ENCODE measurements around the gene WDR74. TPM values are rescaled to one million over a fixed set of nuclear protein-coding genes. Genes with fewer than 3 reads are reported as not detected.
A peak's percentile ranks its signal among the peaks of the same experiment; 100 is the strongest.
"Not testable (repeated sequence)": the region's sequence is repeated elsewhere in the genome, so short reads cannot be mapped to it uniquely, and the experiment has no call there.

The WDR74 gene
- total RNA-seq, 1 donor = 34.0 TPM

GRCh38 chr11:62842171-62842741 lies 2.9 kb upstream of the WDR74 start:
- DNase-seq (ENCODE audit: insufficient read length, low spot score, missing footprints) = peak; percentile 48
- peak overlapping the region; percentile 67 for H3K4me3 ChIP-seq (ENCODE audit: insufficient read depth, low read length)
- H3K79me2 ChIP-seq (ENCODE audit: insufficient read depth, low read length) = peaks cover 20% of the 10 kb centered on the region
- peak overlapping the region; percentile 88 for H2AFZ ChIP-seq (ENCODE audit: low read length)
- H3K27ac ChIP-seq (ENCODE audit: low read depth, low read length) = peak overlapping the region; percentile 99
- peaks cover 23% of the 10 kb centered on the region for H3K4me1 ChIP-seq (ENCODE audit: insufficient read depth, low read length)
- H3K36me3 ChIP-seq (ENCODE audit: insufficient read depth, low read length) = peaks cover 5% of the 10 kb centered on the region
- peak overlapping the region; percentile 78 for H3K4me2 ChIP-seq (ENCODE audit: insufficient read depth, low read length)
- H4K20me1 ChIP-seq (ENCODE audit: insufficient read depth, low read length) = no peaks in the 10 kb centered on the region
- H3K27me3 ChIP-seq (ENCODE audit: insufficient read depth, low read length) = no peaks in the 10 kb centered on the region
- H3K9me3 ChIP-seq (ENCODE audit: low read depth, low read length) = no peaks in the 10 kb centered on the region
- TF ChIP-seq CTCF (IDR thresholded peaks at IDR 0.05; ENCODE audit: extremely low read depth, low read depth, low read length) = no peak

GRCh38 chr11:62841361-62842170 lies 2.2 kb upstream of the WDR74 start:
- Histone ChIP-seq H3K9me3 (ENCODE audit: low read depth, low read length) (no peaks in the 10 kb centered on the region), H3K36me3 (ENCODE audit: insufficient read depth, low read length) (peaks cover 5% of the 10 kb centered on the region), H3K4me1 (ENCODE audit: insufficient read depth, low read length) (peaks cover 23% of the 10 kb centered on the region), H3K27me3 (ENCODE audit: insufficient read depth, low read length) (no peaks in the 10 kb centered on the region), H4K20me1 (ENCODE audit: insufficient read depth, low read length) (no peaks in the 10 kb centered on the region), H3K4me3 (ENCODE audit: insufficient read depth, low read length) (peak overlapping the region; percentile 67), H3K27ac (ENCODE audit: low read depth, low read length) (peak overlapping the region; percentile 99), H3K4me2 (ENCODE audit: insufficient read depth, low read length) (peak overlapping the region; percentile 78), H2AFZ (ENCODE audit: low read length) (peak overlapping the region; percentile 88), H3K79me2 (ENCODE audit: insufficient read depth, low read length) (peaks cover 24% of the 10 kb centered on the region)
- DNase-seq (ENCODE audit: insufficient read length, low spot score, missing footprints) = peak; percentile 93
- TF ChIP-seq CTCF (IDR thresholded peaks at IDR 0.05; ENCODE audit: extremely low read depth, low read depth, low read length) = no peak

GRCh38 chr11:62840721-62841360 lies 1.5 kb upstream of the WDR74 start:
- Histone ChIP-seq H3K4me2 (ENCODE audit: insufficient read depth, low read length) (peak overlapping the region; percentile 89), H3K79me2 (ENCODE audit: insufficient read depth, low read length) (peaks cover 31% of the 10 kb centered on the region), H3K4me1 (ENCODE audit: insufficient read depth, low read length) (peaks cover 23% of the 10 kb centered on the region), H3K4me3 (ENCODE audit: insufficient read depth, low read length) (peak overlapping the region; percentile 95), H3K27ac (ENCODE audit: low read depth, low read length) (peak overlapping the region; percentile 90)
- not testable (repeated sequence) for H3K27me3 ChIP-seq (ENCODE audit: insufficient read depth, low read length); H3K9me3 ChIP-seq (ENCODE audit: low read depth, low read length); H2AFZ ChIP-seq (ENCODE audit: low read length); H4K20me1 ChIP-seq (ENCODE audit: insufficient read depth, low read length); H3K36me3 ChIP-seq (ENCODE audit: insufficient read depth, low read length)
- peak; percentile 69 for DNase-seq (ENCODE audit: insufficient read length, low spot score, missing footprints)

GRCh38 chr11:62835336-62835735 lies 4.1 kb downstream of the WDR74 start:
- Histone ChIP-seq H3K36me3 (ENCODE audit: insufficient read depth, low read length) (peaks cover 32% of the 10 kb centered on the region), H3K4me3 (ENCODE audit: insufficient read depth, low read length) (no peak overlapping the region), H3K9me3 (ENCODE audit: low read depth, low read length) (no peaks in the 10 kb centered on the region), H3K4me2 (ENCODE audit: insufficient read depth, low read length) (no peak overlapping the region), H3K27ac (ENCODE audit: low read depth, low read length) (no peak overlapping the region), H3K4me1 (ENCODE audit: insufficient read depth, low read length) (peaks cover 22% of the 10 kb centered on the region), H3K79me2 (ENCODE audit: insufficient read depth, low read length) (peaks cover 74% of the 10 kb centered on the region), H3K27me3 (ENCODE audit: insufficient read depth, low read length) (no peaks in the 10 kb centered on the region), H2AFZ (ENCODE audit: low read length) (no peak overlapping the region), H4K20me1 (ENCODE audit: insufficient read depth, low read length) (peaks cover 13% of the 10 kb centered on the region)
- no peak for TF ChIP-seq CTCF (IDR thresholded peaks at IDR 0.05; ENCODE audit: extremely low read depth, low read depth, low read length)
- no peak for DNase-seq (ENCODE audit: insufficient read length, low spot score, missing footprints)
